ENCODE measurements around the gene FKTN.

DNA sequence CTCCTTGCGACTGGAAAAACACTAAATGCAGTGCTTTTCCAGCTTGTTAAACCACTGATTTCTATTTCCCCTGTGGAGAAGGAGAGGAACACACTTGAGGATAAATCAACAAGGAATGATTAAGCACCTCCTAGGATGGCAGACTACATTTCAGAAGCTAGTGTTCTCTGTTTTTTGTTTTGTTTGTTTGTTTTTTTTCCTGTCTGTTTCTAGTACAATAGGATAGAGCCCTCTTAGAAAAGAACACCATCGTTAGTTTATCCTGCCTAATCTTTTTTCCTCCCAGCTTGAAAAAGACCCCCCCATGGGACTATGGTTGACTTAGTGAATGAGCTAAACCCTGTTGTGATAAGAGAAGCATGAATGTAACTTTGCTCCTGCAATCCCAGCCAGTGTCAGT lies 100.4 kb downstream of the FKTN start:
- TF ChIP-seq, protein P1, sequence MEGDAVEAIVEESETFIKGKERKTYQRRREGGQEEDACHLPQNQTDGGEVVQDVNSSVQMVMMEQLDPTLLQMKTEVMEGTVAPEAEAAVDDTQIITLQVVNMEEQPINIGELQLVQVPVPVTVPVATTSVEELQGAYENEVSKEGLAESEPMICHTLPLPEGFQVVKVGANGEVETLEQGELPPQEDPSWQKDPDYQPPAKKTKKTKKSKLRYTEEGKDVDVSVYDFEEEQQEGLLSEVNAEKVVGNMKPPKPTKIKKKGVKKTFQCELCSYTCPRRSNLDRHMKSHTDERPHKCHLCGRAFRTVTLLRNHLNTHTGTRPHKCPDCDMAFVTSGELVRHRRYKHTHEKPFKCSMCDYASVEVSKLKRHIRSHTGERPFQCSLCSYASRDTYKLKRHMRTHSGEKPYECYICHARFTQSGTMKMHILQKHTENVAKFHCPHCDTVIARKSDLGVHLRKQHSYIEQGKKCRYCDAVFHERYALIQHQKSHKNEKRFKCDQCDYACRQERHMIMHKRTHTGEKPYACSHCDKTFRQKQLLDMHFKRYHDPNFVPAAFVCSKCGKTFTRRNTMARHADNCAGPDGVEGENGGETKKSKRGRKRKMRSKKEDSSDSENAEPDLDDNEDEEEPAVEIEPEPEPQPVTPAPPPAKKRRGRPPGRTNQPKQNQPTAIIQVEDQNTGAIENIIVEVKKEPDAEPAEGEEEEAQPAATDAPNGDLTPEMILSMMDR (IDR thresholded peaks at IDR 0.05; ENCODE audit: borderline replicate concordance, extremely low read depth, low read length, poor library complexity, severe bottlenecking) = no peak
- no peak for TF ChIP-seq EZH2 (IDR thresholded peaks at IDR 0.05; ENCODE audit: borderline replicate concordance, low read depth, low read length, severe bottlenecking)

Measured in DND-41 (cell line).